Transverse colon (tissue), 4 donors: Measurements from ENCODE around the gene GRM8. TPM values are rescaled to one million over a fixed set of nuclear protein-coding genes. Genes with fewer than 3 reads are reported as not detected.

Experiments
- DNase-seq: peaks from one replicate; pipeline ENCODE4 v3.0.0-alpha.2; 2019
- H3K27ac ChIP-seq, 4 donors: fragments of 200-600 bp; sonication (generic); 2 replicates each; pipeline ENCODE4 v1.5.1; 2016 to 2018; ENCODE audit warnings: inconsistent platforms in 4 of 4
- H3K27me3 ChIP-seq: fragments of 200-600 bp; sonication (generic); 2 replicates; pipeline ENCODE4 v1.5.1; 2017; ENCODE audit warnings: inconsistent platforms
- H3K36me3 ChIP-seq, 4 donors: fragments of 200-600 bp; sonication (generic); 2 replicates each; pipeline ENCODE4 v1.5.1; 2017 to 2019; ENCODE audit warnings: inconsistent platforms in 4 of 4
- H3K4me1 ChIP-seq, 4 donors: fragments of 200-600 bp; sonication (generic); 2 replicates each; pipeline ENCODE4 v1.5.1; 2017 to 2020; ENCODE audit warnings: inconsistent platforms in 4 of 4
- H3K4me3 ChIP-seq, 4 donors: fragments of 200-600 bp; sonication (generic); 1 replicate in 1 of 4; 2 replicates in 3 of 4; pipeline versions ENCODE4 v1.5.1 to v1.6.1; 2017 to 2019; ENCODE audit warnings: inconsistent platforms in 4 of 4
- H3K9me3 ChIP-seq, 2 donors: fragments of 200-600 bp; sonication (generic); 2 replicates each; pipeline ENCODE4 v1.5.1; 2017 to 2019; ENCODE audit warnings: inconsistent platforms in 2 of 2
- CTCF ChIP-seq, 5 experiments: fragments of 200-600 bp in 3 of 5; fragments of 450-650 bp in 2 of 5; sonication (generic) in 3 of 5; IDR thresholded peaks; 1 replicate in 2 of 5; 2 replicates in 3 of 5; pipeline ENCODE4 v1.5.1; 2016 to 2017; ENCODE audit warnings: antibody characterized with exemption in 5 of 5, inconsistent platforms in 3 of 5, mild to moderate bottlenecking in 2 of 5, moderate library complexity in 1 of 5
- EP300 ChIP-seq: sonication (generic); formaldehyde crosslinking; IDR thresholded peaks from one replicate; pipeline ENCODE4 v1.6.1; 2017; ENCODE audit warnings: antibody characterized with exemption, low read depth
- POLR2A ChIP-seq: fragments of 450-650 bp; IDR thresholded peaks from one replicate; pipeline ENCODE4 v1.6.1; 2016; ENCODE audit warnings: antibody characterized with exemption, mild to moderate bottlenecking, moderate library complexity
- POLR2AphosphoS5 ChIP-seq, 3 donors: sonication (generic); formaldehyde crosslinking; IDR thresholded peaks; one replicate each; pipeline ENCODE4 v1.6.1; 2016; ENCODE audit warnings: antibody characterized with exemption in 3 of 3
- WGBS, 2 donors: methylation state at CpG; one replicate each; pipeline ENCODE4 v1.1.5; 2018; ENCODE audit warnings: low coverage in 1 of 2; 5-methylcytosine and 5-hydroxymethylcytosine counted together
- in situ Hi-C, 4 donors: fragments of 200-750 bp; cut with MboI; loops; one replicate each; pipeline versions ENCODE4 v1.15.0 to v1.15.1; 2017; ENCODE audit warnings: low sequenced_read_pairs in 3 of 4, low pct_ligation_motif_present in 1 of 4, low pct_unique_long_range_greater_than_20kb in 1 of 4
- intact Hi-C: fragments of 100-400 bp; cut with DNase I; formaldehyde crosslinking; loops from one replicate; pipeline ENCODE4 v1.15.1; 2023; ENCODE audit warnings: low total_unique reads
- total RNA-seq, 4 donors: library from RNA; depleted of rRNA; stranded (reverse); fragments of >200 nt; gene quantifications; one replicate each; pipeline ENCODE4 v1.1.0, GENCODE V29; 2016

Gene GRM8
- total RNA-seq, 4 donors from 2014 or later: 0.68 to 9.7 (median 2.9) TPM

- Histone ChIP-seq H3K36me3 (no peaks in the 10 kb centered on the region), H3K4me3 (no peak overlapping the region), H3K27ac (no peak overlapping the region), H3K9me3 (no peaks in the 10 kb centered on the region), H3K4me1 (no peaks in the 10 kb centered on the region), H3K27me3 (no peaks in the 10 kb centered on the region)
- WGBS, 2 donors: 71 to 88% methylated on average over 4 of the region's 4 CpGs
- intact Hi-C loops: no loop called here
- in situ Hi-C loops: no loop called here
- TF ChIP-seq POLR2A (no peak), POLR2AphosphoS5 (IDR thresholded peaks at IDR 0.05) (no peak), EP300 (no peak), CTCF (IDR thresholded peaks at IDR 0.05) (no peak)
- no peak for DNase-seq
These were observed 37.6 kb downstream of the GRM8 start for GRCh38 chr7:127214956-127215718.

GRCh38 chr7:127209886-127210285, 42.9 kb downstream of the GRM8 start:
- no peak overlapping the region for H3K27ac ChIP-seq
- no peaks in the 10 kb centered on the region for H3K27me3 ChIP-seq
- in situ Hi-C loops (no loop called here), intact Hi-C loops (no loop called here)
- 79 to 85% methylated on average over 2 of the region's 2 CpGs for WGBS, 2 donors
- TF ChIP-seq POLR2AphosphoS5 (IDR thresholded peaks at IDR 0.05): no peak
- TF ChIP-seq EP300: no peak
- TF ChIP-seq CTCF (IDR thresholded peaks at IDR 0.05): no peak
- no peak for TF ChIP-seq POLR2A
- H3K4me3 ChIP-seq: no peak overlapping the region
- no peaks in the 10 kb centered on the region for H3K9me3 ChIP-seq
- H3K36me3 ChIP-seq: no peaks in the 10 kb centered on the region
- DNase-seq: no peak
- H3K4me1 ChIP-seq: no peaks in the 10 kb centered on the region

- H3K27me3 ChIP-seq: no peaks in the 10 kb centered on the region
- H3K9me3 ChIP-seq: no peaks in the 10 kb centered on the region
- intact Hi-C loops (no loop called here), in situ Hi-C loops (no loop called here)
- H3K36me3 ChIP-seq: no peaks in the 10 kb centered on the region
- H3K4me1 ChIP-seq: no peaks in the 10 kb centered on the region
- no peak overlapping the region for H3K4me3 ChIP-seq
- TF ChIP-seq POLR2A (no peak), CTCF (IDR thresholded peaks at IDR 0.05) (no peak), EP300 (no peak), POLR2AphosphoS5 (IDR thresholded peaks at IDR 0.05) (no peak)
- DNase-seq: no peak
- H3K27ac ChIP-seq: no peak overlapping the region
- WGBS, 2 donors: 79 to 86% methylated on average over 3 of the region's 3 CpGs
These were observed 43.9 kb downstream of the GRM8 start for GRCh38 chr7:127208860-127209259.

- in situ Hi-C loops (no loop called here), intact Hi-C loops (no loop called here)
- Histone ChIP-seq H3K4me3 (no peak overlapping the region), H3K9me3 (no peaks in the 10 kb centered on the region), H3K4me1 (no peaks in the 10 kb centered on the region), H3K36me3 (no peaks in the 10 kb centered on the region), H3K27ac (no peak overlapping the region), H3K27me3 (no peaks in the 10 kb centered on the region)
- WGBS, 2 donors: 74 to 100% methylated on average over 1 to 3 of the region's 3 CpGs
- no peak for DNase-seq
- TF ChIP-seq POLR2A: no peak
- no peak for TF ChIP-seq EP300
These were observed 44.4 kb downstream of the GRM8 start for GRCh38 chr7:127208351-127208750.

GRCh38 chr7:127207806-127208205, 44.9 kb downstream of the GRM8 start:
- in situ Hi-C loops: no loop called here
- Histone ChIP-seq H3K36me3 (no peaks in the 10 kb centered on the region), H3K4me3 (no peak overlapping the region), H3K27ac (no peak overlapping the region), H3K4me1 (no peaks in the 10 kb centered on the region), H3K9me3 (no peaks in the 10 kb centered on the region), H3K27me3 (no peaks in the 10 kb centered on the region)
- 40 to 69% methylated on average over 1 to 5 of the region's 5 CpGs for WGBS, 2 donors
- no peak for TF ChIP-seq EP300
- TF ChIP-seq CTCF (IDR thresholded peaks at IDR 0.05): no peak
- no peak for TF ChIP-seq POLR2A
- no peak for TF ChIP-seq POLR2AphosphoS5 (IDR thresholded peaks at IDR 0.05)
- intact Hi-C loops: no loop called here
- no peak for DNase-seq
